Measurements from ENCODE around the gene OLFM4. TPM values are rescaled to one million over a fixed set of nuclear protein-coding genes. Genes with fewer than 3 reads are reported as not detected.

OLFM4 gene
- total RNA-seq, 2 experiments from 2014 or later: not detected

- H3K4me1 ChIP-seq (ENCODE audit: insufficient read depth, low read length): no peaks in the 10 kb centered on the region
- no peak overlapping the region for H3K27ac ChIP-seq (ENCODE audit: low read depth in 1 of 2, low read length in 2 of 2)
- H3K27me3 ChIP-seq (ENCODE audit: control insufficient read depth in 1 of 2, insufficient read depth in 2 of 2, low read length in 2 of 2): peaks cover 0 to 3% of the 10 kb centered on the region in 2 experiments
- H3K9me3 Mint-ChIP-seq: no peaks in the 10 kb centered on the region
- H3K27me3 Mint-ChIP-seq: peaks cover 24% of the 10 kb centered on the region
- DNase-seq (no peak), ATAC-seq (ENCODE audit: poor library complexity) (no peak)
- no peaks in the 10 kb centered on the region for H3K36me3 ChIP-seq (ENCODE audit: insufficient read depth, low read length)
- intact Hi-C loops (cut with DNase I, micrococcal nuclease): no loop called here
- ChIA-PET CTCF (no interaction called here), POLR2A (no interaction called here)
- no peaks in the 10 kb centered on the region for H3K36me3 Mint-ChIP-seq (ENCODE audit: low read depth)
- peaks cover 0 to 5% of the 10 kb centered on the region in 2 experiments for H3K9me3 ChIP-seq (ENCODE audit: control insufficient read depth in 1 of 2, insufficient read depth in 1 of 2, low read length in 2 of 2)
- H3K4me3 Mint-ChIP-seq: no peak overlapping the region
- H3K27ac Mint-ChIP-seq: no peak overlapping the region
- H3K4me1 Mint-ChIP-seq (ENCODE audit: low read depth): no peaks in the 10 kb centered on the region
- no peak overlapping the region for H3K4me3 ChIP-seq (ENCODE audit: low read length)
- TF ChIP-seq CTCF (IDR thresholded peaks at IDR 0.05): no peak
Measured at GRCh38 chr13:53015971-53016370, 12.6 kb upstream of the OLFM4 start.

- Mint-ChIP-seq H3K27me3 (peaks cover 19% of the 10 kb centered on the region), H3K4me3 (no peak overlapping the region), H3K9me3 (no peaks in the 10 kb centered on the region), H3K27ac (no peak overlapping the region), H3K4me1 (ENCODE audit: low read depth) (no peaks in the 10 kb centered on the region), H3K36me3 (ENCODE audit: low read depth) (no peaks in the 10 kb centered on the region)
- H3K9me3 ChIP-seq (ENCODE audit: control insufficient read depth in 1 of 2, insufficient read depth in 1 of 2, low read length in 2 of 2): peaks cover 0 to 5% of the 10 kb centered on the region in 2 experiments
- peaks cover 0 to 3% of the 10 kb centered on the region in 2 experiments for H3K27me3 ChIP-seq (ENCODE audit: control insufficient read depth in 1 of 2, insufficient read depth in 2 of 2, low read length in 2 of 2)
- no peak for TF ChIP-seq CTCF (IDR thresholded peaks at IDR 0.05)
- H3K27ac ChIP-seq (ENCODE audit: low read depth in 1 of 2, low read length in 2 of 2): no peak overlapping the region
- no peaks in the 10 kb centered on the region for H3K4me1 ChIP-seq (ENCODE audit: insufficient read depth, low read length)
- CTCF ChIA-PET: no interaction called here
- POLR2A ChIA-PET: no interaction called here
- H3K36me3 ChIP-seq (ENCODE audit: insufficient read depth, low read length): no peaks in the 10 kb centered on the region
- intact Hi-C loops (cut with DNase I, micrococcal nuclease): no loop called here
- H3K4me3 ChIP-seq (ENCODE audit: low read length): no peak overlapping the region
- ATAC-seq (ENCODE audit: poor library complexity): no peak
- DNase-seq: no peak
Measured at GRCh38 chr13:53017433-53017970, 11.1 kb upstream of the OLFM4 start.

GRCh38 chr13:53018690-53019647, 9.6 kb upstream of the OLFM4 start:
- ATAC-seq (ENCODE audit: poor library complexity) (no peak), DNase-seq (no peak)
- intact Hi-C loops (cut with DNase I, micrococcal nuclease): no loop called here
- POLR2A ChIA-PET: no interaction called here
- H3K27ac ChIP-seq (ENCODE audit: low read depth in 1 of 2, low read length in 2 of 2): no peak overlapping the region
- Mint-ChIP-seq H3K4me3 (no peak overlapping the region), H3K27ac (no peak overlapping the region), H3K36me3 (ENCODE audit: low read depth) (no peaks in the 10 kb centered on the region), H3K27me3 (peaks cover 13% of the 10 kb centered on the region), H3K4me1 (ENCODE audit: low read depth) (no peaks in the 10 kb centered on the region), H3K9me3 (no peaks in the 10 kb centered on the region)
- H3K36me3 ChIP-seq (ENCODE audit: insufficient read depth, low read length): no peaks in the 10 kb centered on the region
- peaks cover 0 to 5% of the 10 kb centered on the region in 2 experiments for H3K9me3 ChIP-seq (ENCODE audit: control insufficient read depth in 1 of 2, insufficient read depth in 1 of 2, low read length in 2 of 2)
- H3K4me3 ChIP-seq (ENCODE audit: low read length): no peak overlapping the region
- CTCF ChIA-PET: no interaction called here
- no peaks in the 10 kb centered on the region for H3K4me1 ChIP-seq (ENCODE audit: insufficient read depth, low read length)
- peaks cover 3 to 4% of the 10 kb centered on the region in 2 experiments for H3K27me3 ChIP-seq (ENCODE audit: control insufficient read depth in 1 of 2, insufficient read depth in 2 of 2, low read length in 2 of 2)
- TF ChIP-seq CTCF (IDR thresholded peaks at IDR 0.05): no peak

All from CD4-positive, alpha-beta T cell (primary cell).